Esophagus squamous epithelium (tissue), 5 donors: Measurements from ENCODE around the gene AAR2. TPM values are rescaled to one million over a fixed set of nuclear protein-coding genes. Genes with fewer than 3 reads are reported as not detected.

ENCODE experiments used
- DNase-seq: peaks from one replicate; lab custom pipeline; 2025; lab: John Stamatoyannopoulos, UW
- H3K27ac ChIP-seq, 4 donors: fragments of 200-600 bp; sonication (generic); one replicate each; pipeline ENCODE4 v1.5.1; 2016 to 2019; ENCODE audit warnings: mild to moderate bottlenecking in 1 of 4
- H3K27me3 ChIP-seq, 4 donors: fragments of 200-600 bp; sonication (generic); 1 replicate in 3 of 4; 2 replicates in 1 of 4; pipeline versions ENCODE4 v1.5.1 to v1.6.0; 2017 to 2021; ENCODE audit warnings: antibody characterized with exemption in 1 of 4
- H3K36me3 ChIP-seq, 3 donors: fragments of 200-600 bp; sonication (generic); one replicate each; pipeline ENCODE4 v1.5.1; 2016 to 2019
- H3K4me1 ChIP-seq, 3 donors: fragments of 200-600 bp; sonication (generic); one replicate each; pipeline ENCODE4 v1.5.1; 2017 to 2019
- H3K4me3 ChIP-seq, 4 donors: fragments of 200-600 bp; sonication (generic); 1 replicate in 3 of 4; 2 replicates in 1 of 4; pipeline ENCODE4 v1.5.1; 2016 to 2019; ENCODE audit warnings: mild to moderate bottlenecking in 2 of 4, moderate library complexity in 1 of 4
- H3K9me3 ChIP-seq, 3 donors: fragments of 200-600 bp; sonication (generic); one replicate each; pipeline ENCODE4 v1.5.1; 2016 to 2019
- POLR2A ChIP-seq, 4 donors: fragments of 450-650 bp; IDR thresholded peaks; one replicate each; pipeline ENCODE4 v1.6.1; 2017; ENCODE audit warnings: antibody characterized with exemption in 4 of 4, mild to moderate bottlenecking in 4 of 4, moderate library complexity in 3 of 4
- WGBS, 2 donors: methylation state at CpG; one replicate each; pipeline ENCODE4 v1.1.5; 2018; 5-methylcytosine and 5-hydroxymethylcytosine counted together
- intact Hi-C: fragments of 100-400 bp; cut with DNase I; formaldehyde crosslinking; loops from one replicate; pipeline ENCODE4 v1.15.0; 2022
- total RNA-seq, 4 donors: library from RNA; depleted of rRNA; stranded (reverse); fragments of >200 nt; gene quantifications; one replicate each; pipeline ENCODE4 v1.1.0, GENCODE V29; 2016
- TF ChIP-seq, protein P1 (sequence below), 6 experiments: fragments of 450-650 bp in 4 of 6; fragments of 200-600 bp in 2 of 6; sonication (generic) in 2 of 6; IDR thresholded peaks; one replicate each; pipeline ENCODE4 v1.5.1; 2016 to 2019; ENCODE audit warnings: antibody characterized with exemption in 6 of 6, mild to moderate bottlenecking in 4 of 6, moderate library complexity in 4 of 6
- donor health status: DM: yes; HTN: yes; CAD: no.

The AAR2 gene
- total RNA-seq, 4 donors from 2014 or later: 13.8 to 27.5 (median 16.5) TPM

DNA sequence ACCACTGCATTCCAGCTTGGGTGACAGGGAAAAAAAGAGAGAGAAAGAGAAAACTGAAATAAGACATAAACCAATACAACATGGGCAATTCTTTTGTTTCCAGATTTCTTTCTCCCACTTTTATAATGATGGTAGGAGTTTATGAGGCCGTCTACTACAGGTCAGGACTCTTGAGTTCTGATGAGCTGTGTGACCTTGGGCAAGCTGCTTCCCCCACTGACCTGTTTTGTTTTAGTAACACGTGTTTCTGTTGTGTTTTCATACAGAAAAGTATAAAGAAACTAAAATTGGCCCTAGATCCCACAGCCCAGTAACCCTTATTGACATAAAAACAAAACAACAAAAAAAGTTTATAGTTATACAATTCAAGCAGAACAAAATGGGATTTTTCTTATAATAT lies 22.9 kb upstream of the AAR2 start:
- TF ChIP-seq, protein P1, sequence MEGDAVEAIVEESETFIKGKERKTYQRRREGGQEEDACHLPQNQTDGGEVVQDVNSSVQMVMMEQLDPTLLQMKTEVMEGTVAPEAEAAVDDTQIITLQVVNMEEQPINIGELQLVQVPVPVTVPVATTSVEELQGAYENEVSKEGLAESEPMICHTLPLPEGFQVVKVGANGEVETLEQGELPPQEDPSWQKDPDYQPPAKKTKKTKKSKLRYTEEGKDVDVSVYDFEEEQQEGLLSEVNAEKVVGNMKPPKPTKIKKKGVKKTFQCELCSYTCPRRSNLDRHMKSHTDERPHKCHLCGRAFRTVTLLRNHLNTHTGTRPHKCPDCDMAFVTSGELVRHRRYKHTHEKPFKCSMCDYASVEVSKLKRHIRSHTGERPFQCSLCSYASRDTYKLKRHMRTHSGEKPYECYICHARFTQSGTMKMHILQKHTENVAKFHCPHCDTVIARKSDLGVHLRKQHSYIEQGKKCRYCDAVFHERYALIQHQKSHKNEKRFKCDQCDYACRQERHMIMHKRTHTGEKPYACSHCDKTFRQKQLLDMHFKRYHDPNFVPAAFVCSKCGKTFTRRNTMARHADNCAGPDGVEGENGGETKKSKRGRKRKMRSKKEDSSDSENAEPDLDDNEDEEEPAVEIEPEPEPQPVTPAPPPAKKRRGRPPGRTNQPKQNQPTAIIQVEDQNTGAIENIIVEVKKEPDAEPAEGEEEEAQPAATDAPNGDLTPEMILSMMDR (IDR thresholded peaks at IDR 0.05): no peak
- no peak for TF ChIP-seq POLR2A (IDR thresholded peaks at IDR 0.05)
- Histone ChIP-seq H3K36me3 (peaks cover 10 to 100% (median 21%) of the 10 kb centered on the region in 3 donors), H3K9me3 (no peaks in the 10 kb centered on the region), H3K27me3 (no peaks in the 10 kb centered on the region), H3K4me1 (no peaks in the 10 kb centered on the region), H3K27ac (no peak overlapping the region), H3K4me3 (no peak overlapping the region)
- intact Hi-C loops: no loop called here
- no peak for DNase-seq
- WGBS, 2 donors: 54 to 58% methylated on average over 2 of the region's 2 CpGs

DNA sequence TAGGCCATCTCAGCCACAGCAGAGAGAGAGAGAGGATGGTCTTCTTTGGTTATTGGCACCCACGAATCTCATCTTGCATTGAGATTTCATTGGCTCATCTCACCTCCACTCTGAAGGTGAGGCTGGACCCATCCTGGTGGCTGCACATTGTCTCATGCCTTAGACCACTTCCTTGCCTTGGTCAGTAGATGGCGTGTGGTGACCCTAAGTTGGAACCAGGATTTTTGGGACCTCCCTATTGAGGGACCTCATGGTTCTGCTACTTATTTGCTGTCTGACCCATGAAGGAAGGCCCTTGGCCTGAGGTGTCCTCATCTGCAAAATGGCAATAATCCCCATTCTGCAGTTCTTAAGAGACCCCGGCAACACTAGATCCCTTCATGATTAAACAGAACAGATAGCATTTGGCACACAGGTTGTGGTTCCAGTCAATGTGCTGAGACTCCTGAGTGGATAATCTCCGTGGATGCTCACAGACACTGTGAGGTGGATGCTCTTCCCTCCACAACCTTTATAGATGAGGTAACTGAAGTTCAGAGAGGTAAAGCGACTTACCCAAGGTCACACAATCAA lies 21.5 kb upstream of the AAR2 start:
- DNase-seq: no peak
- Histone ChIP-seq H3K27me3 (no peaks in the 10 kb centered on the region), H3K4me1 (no peaks in the 10 kb centered on the region), H3K27ac (no peak overlapping the region), H3K4me3 (no peak overlapping the region), H3K36me3 (peaks cover 6 to 100% (median 7%) of the 10 kb centered on the region in 3 donors), H3K9me3 (no peaks in the 10 kb centered on the region)
- intact Hi-C loops: no loop called here
- TF ChIP-seq, protein P1 (IDR thresholded peaks at IDR 0.05): peak in 1 of 6 experiments; percentile 36
- no peak for TF ChIP-seq POLR2A (IDR thresholded peaks at IDR 0.05)
- 64 to 70% methylated on average over 4 to 5 of the region's 5 CpGs for WGBS, 2 donors

- WGBS, 2 donors: 76 to 83% methylated on average over 4 of the region's 4 CpGs
- TF ChIP-seq, protein P1 (IDR thresholded peaks at IDR 0.05): no peak
- no peak for TF ChIP-seq POLR2A (IDR thresholded peaks at IDR 0.05)
- intact Hi-C loops: no loop called here
Measured at GRCh38 chr20:36215778-36216177, 20.5 kb upstream of the AAR2 start.

DNA sequence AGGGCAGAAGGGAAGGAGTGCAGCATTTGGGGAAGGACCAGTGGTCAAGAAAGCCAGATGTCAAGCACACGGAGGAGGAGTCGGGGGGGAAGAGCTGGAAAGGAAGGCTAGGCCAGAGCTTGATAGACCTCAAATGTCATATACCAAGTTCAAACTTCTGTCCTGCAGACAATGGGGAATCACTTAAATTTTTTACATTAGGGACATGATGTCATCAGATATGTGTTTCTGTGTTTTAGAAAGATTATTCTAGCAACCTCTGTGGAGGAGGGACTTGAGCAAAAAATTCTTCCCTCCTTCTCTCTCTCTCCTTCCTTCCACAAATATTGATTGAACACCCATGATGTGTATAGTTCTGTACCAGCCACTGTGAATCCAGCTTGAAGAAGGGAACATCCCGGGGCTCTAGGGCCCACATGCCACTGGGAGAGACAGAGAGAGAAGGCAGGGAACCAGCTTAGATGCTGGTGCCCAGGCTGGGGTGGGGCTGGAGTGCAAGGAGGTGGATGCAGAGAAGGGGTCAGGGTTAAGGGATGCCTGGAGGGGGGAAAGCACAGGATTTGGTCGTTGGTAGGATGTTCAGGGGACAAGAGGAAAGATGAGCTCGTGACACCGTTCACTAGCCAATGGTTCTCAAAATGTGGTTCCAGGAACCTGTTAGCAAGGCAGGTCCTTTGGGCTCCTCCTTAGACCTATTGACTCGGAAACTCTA lies 19.8 kb upstream of the AAR2 start:
- Histone ChIP-seq H3K4me1 (no peaks in the 10 kb centered on the region), H3K4me3 (no peak overlapping the region), H3K27ac (no peak overlapping the region), H3K36me3 (peaks cover 5 to 100% (median 5%) of the 10 kb centered on the region in 3 donors), H3K9me3 (no peaks in the 10 kb centered on the region), H3K27me3 (no peaks in the 10 kb centered on the region)
- TF ChIP-seq POLR2A (IDR thresholded peaks at IDR 0.05): no peak
- TF ChIP-seq, protein P1 (IDR thresholded peaks at IDR 0.05): no peak
- intact Hi-C loops: no loop called here
- WGBS, 2 donors: 69 to 90% methylated on average over 7 of the region's 7 CpGs
- no peak for DNase-seq

More at GRCh38 chr20:36215778-36216177, 20.5 kb upstream of the AAR2 start:
- H3K27me3 ChIP-seq: no peaks in the 10 kb centered on the region
- no peaks in the 10 kb centered on the region for H3K4me1 ChIP-seq
- no peak for DNase-seq
- H3K27ac ChIP-seq: no peak overlapping the region
- H3K36me3 ChIP-seq: peaks cover 5 to 100% (median 5%) of the 10 kb centered on the region in 3 donors
- no peak overlapping the region for H3K4me3 ChIP-seq
- H3K9me3 ChIP-seq: no peaks in the 10 kb centered on the region

DNA sequence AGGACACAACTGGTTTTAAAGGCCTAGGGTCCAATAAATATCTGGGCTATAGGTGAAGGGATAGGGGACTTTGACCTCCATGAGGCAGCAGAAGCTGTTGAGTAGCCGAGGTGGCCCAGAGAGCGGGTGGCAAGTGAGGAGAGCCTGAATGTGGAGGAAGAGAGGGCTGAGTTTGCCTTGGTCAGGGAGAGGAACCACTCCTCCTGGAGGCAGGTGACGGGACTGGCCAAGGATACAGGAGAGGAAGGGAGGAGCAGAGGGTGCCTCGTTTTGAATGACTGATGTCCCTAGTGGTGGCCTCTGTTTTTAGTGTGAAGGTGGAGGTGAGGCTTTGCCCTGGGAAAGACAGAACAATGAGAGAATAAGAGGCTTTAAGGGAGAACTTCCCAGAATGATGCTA lies 19.1 kb upstream of the AAR2 start:
- TF ChIP-seq, protein P1 (IDR thresholded peaks at IDR 0.05): peak in 1 of 6 experiments; percentile 24
- no peak for TF ChIP-seq POLR2A (IDR thresholded peaks at IDR 0.05)
- Histone ChIP-seq H3K4me3 (no peak overlapping the region), H3K4me1 (no peaks in the 10 kb centered on the region), H3K27me3 (no peaks in the 10 kb centered on the region), H3K27ac (no peak overlapping the region), H3K9me3 (no peaks in the 10 kb centered on the region), H3K36me3 (peaks cover 4 to 100% (median 9%) of the 10 kb centered on the region in 3 donors)
- WGBS, 2 donors: 59 to 69% methylated on average over 4 of the region's 4 CpGs
- intact Hi-C loops: no loop called here
- DNase-seq: no peak
